IMR-90 (cell line): ENCODE results near the gene RRAGC. TPM values are rescaled to one million over a fixed set of nuclear protein-coding genes. Genes with fewer than 3 reads are reported as not detected.

Experiments used
- ATAC-seq: fragments of 200-7000 bp; cut with Tn5 transposase; 2 replicates; pipeline ENCODE4 v1.9.1; 2020; ENCODE audit warnings: low read depth, mild to moderate bottlenecking, moderate library complexity
- BruUV-seq: library from RNA; stranded (reverse); fragments of 400-500 nt; replicated peaks from 2 replicates; lab custom pipeline; 2021; lab: Mats Ljungman, UMichigan
- CTCF ChIA-PET: fragments of 300-600 bp; formaldehyde crosslinking; extraction: SDS; loops from one replicate; lab custom pipeline; 2021; ENCODE audit warnings: antibody characterized with exemption; lab: Yijun Ruan, JAX
- POLR2A ChIA-PET: fragments of 300-600 bp; sonication (Branson Sonifier 250); formaldehyde crosslinking; loops from one replicate; lab custom pipeline; 2022; ENCODE audit warnings: antibody characterized with exemption; ENCODE audit not compliant: unreplicated experiment; lab: Charles Lee
- DNase-seq: peaks from one replicate; pipeline ENCODE4 v3.0.0; 2013
- H2AFZ ChIP-seq: replicated peaks from 2 replicates; pipeline ENCODE3; 2013; ENCODE audit warnings: low read length, mild to moderate bottlenecking; ENCODE audit not compliant: poor library complexity
- H2AK5ac ChIP-seq: 2 replicates; pipeline ENCODE4 v1.6.1; 2013; ENCODE audit warnings: low read depth, low read length, inconsistent platforms
- H2AK9ac ChIP-seq: replicated peaks from 2 replicates; pipeline ENCODE3; 2013; ENCODE audit warnings: mild to moderate bottlenecking, low read depth, low read length, moderate library complexity; ENCODE audit not compliant: poor library complexity
- H2BK120ac ChIP-seq: 2 replicates; pipeline ENCODE4 v1.6.1; 2013; ENCODE audit warnings: low read depth, low read length, inconsistent platforms
- H2BK15ac ChIP-seq: 3 replicates; pipeline ENCODE4 v1.6.1; 2013; ENCODE audit warnings: low read depth, low read length, inconsistent platforms
- H2BK20ac ChIP-seq: 2 replicates; pipeline ENCODE4 v1.6.1; 2013; ENCODE audit warnings: low read depth, mild to moderate bottlenecking, inconsistent platforms, low read length, moderate library complexity
- H2BK5ac ChIP-seq: 2 replicates; pipeline ENCODE4 v1.6.1; 2013; ENCODE audit warnings: mild to moderate bottlenecking, low read depth, low read length, inconsistent platforms; ENCODE audit not compliant: poor library complexity, severe bottlenecking
- H3K14ac ChIP-seq: replicated peaks from 2 replicates; pipeline ENCODE4 v1.6.1; 2013; ENCODE audit warnings: low read depth, low read length, inconsistent platforms
- H3K18ac ChIP-seq: 2 replicates; pipeline ENCODE4 v1.6.1; 2013; ENCODE audit warnings: low read depth, low read length, control low read depth
- H3K23ac ChIP-seq: 2 replicates; pipeline ENCODE4 v1.6.1; 2013; ENCODE audit warnings: low read depth, low read length, inconsistent platforms
- H3K27ac ChIP-seq: 2 replicates; pipeline ENCODE4 v1.5.1; 2013; ENCODE audit warnings: mild to moderate bottlenecking, control low read depth, low read length; ENCODE audit not compliant: insufficient read depth
- H3K27me3 ChIP-seq: 2 replicates; pipeline ENCODE4 v1.6.1; 2013; ENCODE audit warnings: low read length; ENCODE audit not compliant: control insufficient read depth, insufficient read depth
- H3K36me3 ChIP-seq: 2 replicates; pipeline ENCODE4 v1.6.1; 2013; ENCODE audit warnings: low read length, mixed read lengths; ENCODE audit not compliant: control insufficient read depth, insufficient read depth
- H3K4ac ChIP-seq: 2 replicates; pipeline ENCODE4 v1.6.1; 2013; ENCODE audit warnings: low read depth, low read length, inconsistent platforms
- H3K4me1 ChIP-seq: 2 replicates; pipeline ENCODE4 v1.6.1; 2013; ENCODE audit warnings: low read length, mixed read lengths; ENCODE audit not compliant: control insufficient read depth, insufficient read depth
- H3K4me2 ChIP-seq: 2 replicates; pipeline ENCODE4 v1.6.1; 2013; ENCODE audit warnings: low read depth, mild to moderate bottlenecking, control low read depth, low read length, moderate library complexity
- H3K4me3 ChIP-seq: 2 replicates; pipeline ENCODE4 v1.5.1; 2013; ENCODE audit warnings: low read depth, mild to moderate bottlenecking, control low read depth, low read length, moderate library complexity; ENCODE audit not compliant: insufficient read depth
- H3K56ac ChIP-seq: 2 replicates; pipeline ENCODE4 v1.6.1; 2013; ENCODE audit warnings: low read length, inconsistent platforms; ENCODE audit not compliant: insufficient read depth; ENCODE audit errors: extremely low read depth
- H3K79me1 ChIP-seq, 2 experiments: 2 replicates each; pipeline ENCODE4 v1.6.1; 2013; ENCODE audit warnings: low read length in 2 of 2, inconsistent platforms in 1 of 2, low read depth in 1 of 2
- H3K9ac ChIP-seq: 2 replicates; pipeline ENCODE4 v1.6.1; 2013; ENCODE audit warnings: low read depth, low read length, control low read depth
- H3K9me1 ChIP-seq: 2 replicates; pipeline ENCODE4 v1.6.1; 2013; ENCODE audit warnings: low read length, inconsistent platforms; ENCODE audit not compliant: insufficient read depth
- H3K9me3 ChIP-seq: 2 replicates; pipeline ENCODE4 v1.6.1; 2013; ENCODE audit warnings: low read length; ENCODE audit not compliant: control insufficient read depth, insufficient read depth
- H4K20me1 ChIP-seq: 2 replicates; pipeline ENCODE4 v1.6.1; 2013; ENCODE audit warnings: low read length, inconsistent platforms; ENCODE audit not compliant: insufficient read depth
- H4K5ac ChIP-seq: 2 replicates; pipeline ENCODE4 v1.6.1; 2013; ENCODE audit warnings: mild to moderate bottlenecking, low read depth, low read length, control low read depth
- H4K8ac ChIP-seq, 2 experiments: 2 replicates each; pipeline ENCODE4 v1.6.1; 2013; ENCODE audit warnings: low read depth in 2 of 2, low read length in 2 of 2, control low read depth in 1 of 2, inconsistent platforms in 1 of 2
- H4K91ac ChIP-seq: 2 replicates; pipeline ENCODE4 v1.6.1; 2013; ENCODE audit warnings: low read depth, low read length, inconsistent platforms; ENCODE audit not compliant: insufficient read depth
- BHLHE40 ChIP-seq: fragments of 150-350 bp; IDR thresholded peaks from 2 replicates; pipeline ENCODE4 v1.6.1; 2016; ENCODE audit warnings: mild to moderate bottlenecking, low read depth, low read length
- CEBPB ChIP-seq: IDR thresholded peaks from 2 replicates; pipeline ENCODE4 v1.6.1; 2012; ENCODE audit warnings: low read depth, low read length, improper control_type of control experiment
- CHD1 ChIP-seq: IDR thresholded peaks from 2 replicates; pipeline ENCODE4 v1.6.1; 2012; ENCODE audit warnings: low read depth, low read length, improper control_type of control experiment
- ELK1 ChIP-seq: fragments of 150-350 bp; IDR thresholded peaks from 2 replicates; pipeline ENCODE4 v1.6.1; 2016; ENCODE audit warnings: low read depth, mild to moderate bottlenecking, low read length, moderate library complexity, borderline replicate concordance
- FOS ChIP-seq: fragments of 150-350 bp; IDR thresholded peaks from 2 replicates; pipeline ENCODE4 v1.6.1; 2016; ENCODE audit warnings: low read depth, low read length
- MAFK ChIP-seq: IDR thresholded peaks from 2 replicates; pipeline ENCODE4 v1.6.1; 2012; ENCODE audit warnings: low read depth, low read length, improper control_type of control experiment
- MAZ ChIP-seq: IDR thresholded peaks from 2 replicates; pipeline ENCODE4 v1.6.1; 2012; ENCODE audit warnings: low read depth, mild to moderate bottlenecking, low read length, improper control_type of control experiment, moderate library complexity, borderline replicate concordance
- MXI1 ChIP-seq: IDR thresholded peaks from 2 replicates; pipeline ENCODE4 v1.6.1; 2012; ENCODE audit warnings: low read depth, mild to moderate bottlenecking, low read length, moderate library complexity, borderline replicate concordance
- NFE2L2 ChIP-seq: fragments of 150-350 bp; IDR thresholded peaks from 2 replicates; pipeline ENCODE4 v1.6.1; 2016; ENCODE audit warnings: low read depth, mild to moderate bottlenecking, low read length
- POLR2A ChIP-seq: IDR thresholded peaks from 2 replicates; pipeline ENCODE4 v1.6.1; 2012; ENCODE audit warnings: mild to moderate bottlenecking, low read depth, low read length
- RAD21 ChIP-seq: IDR thresholded peaks from 2 replicates; pipeline ENCODE4 v1.6.1; 2012; ENCODE audit warnings: low read length, improper control_type of control experiment
- RCOR1 ChIP-seq: IDR thresholded peaks from 2 replicates; pipeline ENCODE4 v1.6.1; 2012; ENCODE audit warnings: mild to moderate bottlenecking, low read length, improper control_type of control experiment; ENCODE audit not compliant: insufficient replicate concordance
- RFX5 ChIP-seq: IDR thresholded peaks from 2 replicates; pipeline ENCODE4 v1.8.0; 2012; ENCODE audit warnings: low read depth, mild to moderate bottlenecking, low read length, moderate library complexity
- SMC3 ChIP-seq: fragments of 150-350 bp; IDR thresholded peaks from 2 replicates; pipeline ENCODE4 v1.6.1; 2016; ENCODE audit warnings: low read depth, mild to moderate bottlenecking, antibody characterized with exemption, low read length, moderate library complexity
- USF2 ChIP-seq: fragments of 150-350 bp; IDR thresholded peaks from 2 replicates; pipeline ENCODE4 v1.6.1; 2017; ENCODE audit warnings: mild to moderate bottlenecking, antibody characterized with exemption, low read length, low read depth
- WGBS, 2 experiments: methylation state at CpG; one replicate each; pipeline versions ENCODE4 v1.1.5 to v1.1.7; 2013; ENCODE audit warnings: missing lambda C conversion rate in 2 of 2; ENCODE audit not compliant: insufficient read length in 1 of 2; ENCODE audit errors: extremely low coverage in 2 of 2; 5-methylcytosine and 5-hydroxymethylcytosine counted together
- dilution Hi-C: fragments of 300-500 bp; cut with HindIII; formaldehyde crosslinking; loops from one replicate; pipeline ENCODE4 v1.14.3; 2018; ENCODE audit warnings: low sequenced_read_pairs; ENCODE audit not compliant: unreplicated experiment
- in situ Hi-C: fragments of 300-500 bp; cut with MboI; formaldehyde crosslinking; loops from 3 replicates; pipeline ENCODE4 v1.14.3; 2019; ENCODE audit warnings: low sequenced_read_pairs, inconsistent platforms, mixed read lengths
- intact Hi-C: fragments of 100-400 bp; cut with micrococcal nuclease; formaldehyde crosslinking; loops from 2 replicates; pipeline ENCODE4 v1.10.0; 2022
- polyA plus RNA-seq, 3 experiments: library from polyadenylated mRNA; depleted of rRNA; stranded (reverse); fragments of >200 nt; gene quantifications; 2 replicates each; pipeline ENCODE4 v1.2.3, GENCODE V29; 2012; ENCODE audit warnings: low replicate concordance in 1 of 3
- total RNA-seq: library from RNA; depleted of rRNA; stranded (reverse); fragments of >200 nt; gene quantifications from 2 replicates; pipeline ENCODE4 v1.2.3, GENCODE V29; 2012
- TF ChIP-seq, protein P1 (sequence below): conservative IDR thresholded peaks from 2 replicates; pipeline ENCODE4 v1.5.1; 2012; ENCODE audit warnings: mild to moderate bottlenecking, low read depth, low read length, improper control_type of control experiment

RRAGC gene
- total and polyA plus RNA-seq, 2 of the 4 experiments (the other 2 are of a cell fraction) = 7.2 to 12.2 TPM

GRCh38 chr1:38803647-38804046 lies 55.9 kb downstream of the RRAGC start:
- peak; percentile 6 for DNase-seq
- 0% methylated on average over 1 of the region's 8 CpGs; no CpG with 5 or more reads in 1 of the 2 experiments for WGBS, 2 experiments
- Histone ChIP-seq H2AFZ (peak overlapping the region; percentile 78), H3K79me1 (no peaks in the 10 kb centered on the region), H3K9me1 (no peaks in the 10 kb centered on the region), H3K4ac (no peak overlapping the region), H2BK15ac (no peak overlapping the region), H3K18ac (no peak overlapping the region), H2BK5ac (no peak overlapping the region), H4K20me1 (no peaks in the 10 kb centered on the region), H4K91ac (no peak overlapping the region), H2BK20ac (no peak overlapping the region), H4K5ac (no peak overlapping the region), H2AK5ac (no peak overlapping the region), H3K4me2 (peak overlapping the region; percentile 45; the same call in 1 of the 2 replicates), H3K9ac (no peak overlapping the region), H3K27me3 (peaks cover 25% of the 10 kb centered on the region), H3K56ac (no peak overlapping the region), H3K4me1 (no peaks in the 10 kb centered on the region), H2BK120ac (no peak overlapping the region), H3K14ac (no peak overlapping the region), H2AK9ac (no peak overlapping the region), H3K4me3 (peak overlapping the region; percentile 3; the same call in 1 of the 2 replicates), H4K8ac (no peak overlapping the region), H3K27ac (no peak overlapping the region), H3K9me3 (no peaks in the 10 kb centered on the region), H3K36me3 (no peaks in the 10 kb centered on the region), H3K23ac (no peak overlapping the region)
- intact Hi-C loops (no loop called here), dilution Hi-C loops (no loop called here), in situ Hi-C loops (loop anchor here (25.0 kb wide), 1 partner anchor 1191 kb away; no protein-coding TSS in a partner anchor)
- no peak for ATAC-seq
- ChIA-PET POLR2A (no interaction called here), CTCF (no interaction called here)
- no peak for TF ChIP-seq RFX5
- TF ChIP-seq MXI1 = no peak
- TF ChIP-seq CEBPB = no peak
- TF ChIP-seq MAFK = no peak
- TF ChIP-seq BHLHE40 = no peak
- TF ChIP-seq, protein P1, sequence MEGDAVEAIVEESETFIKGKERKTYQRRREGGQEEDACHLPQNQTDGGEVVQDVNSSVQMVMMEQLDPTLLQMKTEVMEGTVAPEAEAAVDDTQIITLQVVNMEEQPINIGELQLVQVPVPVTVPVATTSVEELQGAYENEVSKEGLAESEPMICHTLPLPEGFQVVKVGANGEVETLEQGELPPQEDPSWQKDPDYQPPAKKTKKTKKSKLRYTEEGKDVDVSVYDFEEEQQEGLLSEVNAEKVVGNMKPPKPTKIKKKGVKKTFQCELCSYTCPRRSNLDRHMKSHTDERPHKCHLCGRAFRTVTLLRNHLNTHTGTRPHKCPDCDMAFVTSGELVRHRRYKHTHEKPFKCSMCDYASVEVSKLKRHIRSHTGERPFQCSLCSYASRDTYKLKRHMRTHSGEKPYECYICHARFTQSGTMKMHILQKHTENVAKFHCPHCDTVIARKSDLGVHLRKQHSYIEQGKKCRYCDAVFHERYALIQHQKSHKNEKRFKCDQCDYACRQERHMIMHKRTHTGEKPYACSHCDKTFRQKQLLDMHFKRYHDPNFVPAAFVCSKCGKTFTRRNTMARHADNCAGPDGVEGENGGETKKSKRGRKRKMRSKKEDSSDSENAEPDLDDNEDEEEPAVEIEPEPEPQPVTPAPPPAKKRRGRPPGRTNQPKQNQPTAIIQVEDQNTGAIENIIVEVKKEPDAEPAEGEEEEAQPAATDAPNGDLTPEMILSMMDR = no peak
- no peak for TF ChIP-seq NFE2L2
- TF ChIP-seq MAZ = no peak
- no peak for TF ChIP-seq SMC3
- no peak for TF ChIP-seq POLR2A
- TF ChIP-seq CHD1 = no peak
- TF ChIP-seq ELK1 = no peak
- TF ChIP-seq FOS = no peak
- TF ChIP-seq RAD21 = no peak
- TF ChIP-seq USF2 = no peak
- no peak for TF ChIP-seq RCOR1
- no TSS peak for BruUV-seq
